ENCODE measurements around the gene C6orf89.

Gene C6orf89

GRCh38 chr6:36954262-36954931, 68.6 kb downstream of the C6orf89 start, which contains the start of gene PI16:
PI16 (plus strand) TSS chr6:36954738; CDS start chr6:36954761, 23 bp downstream.
- TF ChIP-seq CTCF (IDR thresholded peaks at IDR 0.05) = no peak

GRCh38 chr6:36955136-36955535, 69.4 kb downstream of the C6orf89 start:
- no peak for TF ChIP-seq CTCF (IDR thresholded peaks at IDR 0.05)

- TF ChIP-seq CTCF (IDR thresholded peaks at IDR 0.05) = no peak
Measured at GRCh38 chr6:36955671-36956445, 70.1 kb downstream of the C6orf89 start.

GRCh38 chr6:36956446-36956820, 70.7 kb downstream of the C6orf89 start:
- TF ChIP-seq CTCF (IDR thresholded peaks at IDR 0.05) = no peak

GRCh38 chr6:36957773-36958271, 72.1 kb downstream of the C6orf89 start:
- no peak for TF ChIP-seq CTCF (IDR thresholded peaks at IDR 0.05)

GRCh38 chr6:36958775-36959554, 73.2 kb downstream of the C6orf89 start:
- no peak for TF ChIP-seq CTCF (IDR thresholded peaks at IDR 0.05)

- no peak for TF ChIP-seq CTCF (IDR thresholded peaks at IDR 0.05)
Measured at GRCh38 chr6:36959555-36960250, 74.0 kb downstream of the C6orf89 start.

Measured in LNCAP (cell line).